Esophagus squamous epithelium (tissue), 5 donors: Measurements from ENCODE around the gene RNU6-9. TPM values are rescaled to one million over a fixed set of nuclear protein-coding genes. Genes with fewer than 3 reads are reported as not detected.

Experiments
- DNase-seq: peaks from one replicate; lab custom pipeline; 2025; lab: John Stamatoyannopoulos, UW
- H3K27ac ChIP-seq, 4 donors: fragments of 200-600 bp; sonication (generic); one replicate each; pipeline ENCODE4 v1.5.1; 2016 to 2019; ENCODE audit warnings: mild to moderate bottlenecking in 1 of 4
- H3K27me3 ChIP-seq, 4 donors: fragments of 200-600 bp; sonication (generic); 1 replicate in 3 of 4; 2 replicates in 1 of 4; pipeline versions ENCODE4 v1.5.1 to v1.6.0; 2017 to 2021; ENCODE audit warnings: antibody characterized with exemption in 1 of 4
- H3K36me3 ChIP-seq, 3 donors: fragments of 200-600 bp; sonication (generic); one replicate each; pipeline ENCODE4 v1.5.1; 2016 to 2019
- H3K4me1 ChIP-seq, 3 donors: fragments of 200-600 bp; sonication (generic); one replicate each; pipeline ENCODE4 v1.5.1; 2017 to 2019
- H3K4me3 ChIP-seq, 4 donors: fragments of 200-600 bp; sonication (generic); 1 replicate in 3 of 4; 2 replicates in 1 of 4; pipeline ENCODE4 v1.5.1; 2016 to 2019; ENCODE audit warnings: mild to moderate bottlenecking in 2 of 4, moderate library complexity in 1 of 4
- H3K9me3 ChIP-seq, 3 donors: fragments of 200-600 bp; sonication (generic); one replicate each; pipeline ENCODE4 v1.5.1; 2016 to 2019
- POLR2A ChIP-seq, 4 donors: fragments of 450-650 bp; IDR thresholded peaks; one replicate each; pipeline ENCODE4 v1.6.1; 2017; ENCODE audit warnings: antibody characterized with exemption in 4 of 4, mild to moderate bottlenecking in 4 of 4, moderate library complexity in 3 of 4
- WGBS, 2 donors: methylation state at CpG; one replicate each; pipeline ENCODE4 v1.1.5; 2018; 5-methylcytosine and 5-hydroxymethylcytosine counted together
- intact Hi-C: fragments of 100-400 bp; cut with DNase I; formaldehyde crosslinking; loops from one replicate; pipeline ENCODE4 v1.15.0; 2022
- total RNA-seq, 4 donors: library from RNA; depleted of rRNA; stranded (reverse); fragments of >200 nt; gene quantifications; one replicate each; pipeline ENCODE4 v1.1.0, GENCODE V29; 2016
- TF ChIP-seq, protein P1 (sequence below), 6 experiments: fragments of 450-650 bp in 4 of 6; fragments of 200-600 bp in 2 of 6; sonication (generic) in 2 of 6; IDR thresholded peaks; one replicate each; pipeline ENCODE4 v1.5.1; 2016 to 2019; ENCODE audit warnings: antibody characterized with exemption in 6 of 6, mild to moderate bottlenecking in 4 of 6, moderate library complexity in 4 of 6
- donor health status: DM: yes; HTN: yes; CAD: no.

RNU6-9 gene
- total RNA-seq, 4 donors from 2014 or later: not detected

DNA sequence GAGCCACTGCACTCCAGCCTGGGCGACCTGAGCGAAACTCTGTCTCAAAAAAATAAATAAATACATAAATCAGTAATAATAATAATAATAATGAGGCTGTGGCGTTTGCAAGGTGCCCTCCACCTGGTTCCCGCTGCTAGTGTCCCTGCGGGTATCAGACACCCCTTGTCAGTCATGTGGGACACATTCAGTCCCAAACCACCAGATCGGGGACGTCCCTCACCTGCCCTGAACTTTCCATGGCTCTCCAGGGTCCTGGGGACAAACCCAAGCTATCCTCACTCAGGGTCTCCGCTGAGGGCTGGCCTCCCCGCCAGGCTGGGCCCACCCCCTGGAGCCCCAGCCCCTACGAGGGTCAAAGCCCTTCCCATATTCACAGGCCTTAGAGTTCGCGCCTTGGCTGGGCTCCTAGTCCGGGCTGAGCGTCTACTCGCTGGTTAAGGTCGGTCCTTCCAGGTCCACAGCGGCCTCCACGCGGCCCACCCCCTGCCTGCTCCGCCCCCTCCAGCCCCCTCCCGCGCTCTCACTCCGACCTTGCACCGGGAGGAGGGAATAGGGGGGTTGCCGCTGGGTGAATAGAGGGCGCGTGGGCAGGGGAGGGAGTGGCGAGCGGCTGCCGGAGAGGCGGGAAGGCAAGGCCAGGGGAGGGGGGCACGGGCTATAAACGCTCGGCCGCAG, 23.5 kb downstream of the RNU6-9 start:
- Histone ChIP-seq H3K27ac (no peak overlapping the region), H3K9me3 (no peaks in the 10 kb centered on the region), H3K27me3 (peaks cover 14 to 58% (median 30%) of the 10 kb centered on the region in 4 donors), H3K4me3 (peak overlapping the region in 3 of 4 donors; percentile 5 to 63 (median 40)), H3K4me1 (peaks cover 38 to 68% (median 48%) of the 10 kb centered on the region in 3 donors), H3K36me3 (no peaks in the 10 kb centered on the region)
- no peak for DNase-seq
- no peak for TF ChIP-seq POLR2A (IDR thresholded peaks at IDR 0.05)
- TF ChIP-seq, protein P1, sequence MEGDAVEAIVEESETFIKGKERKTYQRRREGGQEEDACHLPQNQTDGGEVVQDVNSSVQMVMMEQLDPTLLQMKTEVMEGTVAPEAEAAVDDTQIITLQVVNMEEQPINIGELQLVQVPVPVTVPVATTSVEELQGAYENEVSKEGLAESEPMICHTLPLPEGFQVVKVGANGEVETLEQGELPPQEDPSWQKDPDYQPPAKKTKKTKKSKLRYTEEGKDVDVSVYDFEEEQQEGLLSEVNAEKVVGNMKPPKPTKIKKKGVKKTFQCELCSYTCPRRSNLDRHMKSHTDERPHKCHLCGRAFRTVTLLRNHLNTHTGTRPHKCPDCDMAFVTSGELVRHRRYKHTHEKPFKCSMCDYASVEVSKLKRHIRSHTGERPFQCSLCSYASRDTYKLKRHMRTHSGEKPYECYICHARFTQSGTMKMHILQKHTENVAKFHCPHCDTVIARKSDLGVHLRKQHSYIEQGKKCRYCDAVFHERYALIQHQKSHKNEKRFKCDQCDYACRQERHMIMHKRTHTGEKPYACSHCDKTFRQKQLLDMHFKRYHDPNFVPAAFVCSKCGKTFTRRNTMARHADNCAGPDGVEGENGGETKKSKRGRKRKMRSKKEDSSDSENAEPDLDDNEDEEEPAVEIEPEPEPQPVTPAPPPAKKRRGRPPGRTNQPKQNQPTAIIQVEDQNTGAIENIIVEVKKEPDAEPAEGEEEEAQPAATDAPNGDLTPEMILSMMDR (IDR thresholded peaks at IDR 0.05): no peak
- intact Hi-C loops: no loop called here
- 43 to 65% methylated on average over 7 to 14 of the region's 35 CpGs for WGBS, 2 donors

DNA sequence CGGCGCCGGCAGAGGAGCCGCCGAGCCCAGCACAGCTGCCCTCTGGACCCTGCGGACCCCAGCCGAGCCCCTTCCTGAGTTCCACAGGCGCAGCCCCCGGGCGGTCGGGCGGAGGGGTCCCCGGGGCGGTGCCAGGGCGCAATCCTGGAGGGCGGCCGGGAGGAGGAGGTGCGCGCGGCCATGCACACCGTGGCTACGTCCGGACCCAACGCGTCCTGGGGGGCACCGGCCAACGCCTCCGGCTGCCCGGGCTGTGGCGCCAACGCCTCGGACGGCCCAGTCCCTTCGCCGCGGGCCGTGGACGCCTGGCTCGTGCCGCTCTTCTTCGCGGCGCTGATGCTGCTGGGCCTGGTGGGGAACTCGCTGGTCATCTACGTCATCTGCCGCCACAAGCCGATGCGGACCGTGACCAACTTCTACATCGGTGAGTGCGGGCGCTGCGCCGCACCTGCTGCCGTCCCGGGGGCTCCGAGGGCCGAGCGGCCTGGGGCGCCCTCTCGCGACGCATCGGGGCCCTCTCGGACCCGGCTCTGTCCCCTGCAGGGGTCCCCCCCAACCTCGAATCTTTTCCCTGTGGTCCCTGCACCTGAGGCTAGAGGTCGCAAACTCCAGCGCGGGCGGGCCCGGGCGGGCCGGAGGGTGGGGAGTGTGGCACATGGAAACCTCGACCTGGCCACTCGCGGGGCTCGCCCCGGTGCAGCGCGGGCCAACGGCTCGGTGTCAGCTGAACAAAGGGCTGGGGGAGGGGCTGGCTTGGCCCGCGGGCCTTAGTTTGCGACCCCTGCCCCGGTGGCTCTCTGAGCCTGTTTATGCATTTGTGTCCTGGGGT, 24.3 kb downstream of the RNU6-9 start, which contains the start of gene KISS1R:
KISS1R (plus strand) TSS at position 11 of the 829 bp plus-strand sequence; CDS start at position 181, 170 bp downstream.
- Histone ChIP-seq H3K4me3 (peak within 1 kb of the TSS; percentile 1 to 63 (median 22)), H3K27ac (no peak within 1 kb of the TSS), H3K4me1 (peaks cover 38 to 64% (median 48%) of the 10 kb centered on the region in 3 donors), H3K36me3 (no peaks in the 10 kb centered on the region), H3K27me3 (peaks cover 14 to 58% (median 30%) of the 10 kb centered on the region in 4 donors), H3K9me3 (no peaks in the 10 kb centered on the region)
- DNase-seq: no peak
- 2% methylated on average over 7 of the region's 87 CpGs; no CpG with 5 or more reads in 1 of the 2 donors for WGBS, 2 donors
- intact Hi-C loops: no loop called here
- TF ChIP-seq, protein P1 (IDR thresholded peaks at IDR 0.05): peak in 5 of 6 experiments; percentile 35 to 65 (median 57)
- TF ChIP-seq POLR2A (IDR thresholded peaks at IDR 0.05): no peak

DNA sequence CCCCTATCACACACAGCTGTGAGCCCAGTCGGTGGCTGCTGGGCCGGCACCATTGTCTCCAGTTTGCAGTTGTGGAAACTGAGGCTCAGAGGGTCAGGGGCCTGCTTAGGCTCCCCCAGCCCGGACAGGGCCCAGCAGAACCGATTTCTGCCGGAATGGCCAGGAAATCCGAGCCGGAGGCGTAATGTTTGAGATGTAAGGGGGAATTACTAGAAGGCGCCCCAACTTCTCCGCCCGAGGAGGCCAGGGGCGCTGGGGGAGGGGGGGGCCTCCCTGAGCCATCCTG, 24.8 kb downstream of the RNU6-9 start:
- intact Hi-C loops: no loop called here
- no peaks in the 10 kb centered on the region for H3K9me3 ChIP-seq
- 0% methylated on average over 2 of the region's 12 CpGs; no CpG with 5 or more reads in 1 of the 2 donors for WGBS, 2 donors
- TF ChIP-seq, protein P1 (IDR thresholded peaks at IDR 0.05): no peak
- no peak for TF ChIP-seq POLR2A (IDR thresholded peaks at IDR 0.05)
- no peak overlapping the region for H3K27ac ChIP-seq
- H3K4me1 ChIP-seq: peaks cover 38 to 63% (median 48%) of the 10 kb centered on the region in 3 donors
- peak overlapping the region in 2 of 4 donors; percentile 40 to 63 for H3K4me3 ChIP-seq
- no peaks in the 10 kb centered on the region for H3K36me3 ChIP-seq
- peaks cover 14 to 58% (median 30%) of the 10 kb centered on the region in 4 donors for H3K27me3 ChIP-seq
- DNase-seq: no peak

DNA sequence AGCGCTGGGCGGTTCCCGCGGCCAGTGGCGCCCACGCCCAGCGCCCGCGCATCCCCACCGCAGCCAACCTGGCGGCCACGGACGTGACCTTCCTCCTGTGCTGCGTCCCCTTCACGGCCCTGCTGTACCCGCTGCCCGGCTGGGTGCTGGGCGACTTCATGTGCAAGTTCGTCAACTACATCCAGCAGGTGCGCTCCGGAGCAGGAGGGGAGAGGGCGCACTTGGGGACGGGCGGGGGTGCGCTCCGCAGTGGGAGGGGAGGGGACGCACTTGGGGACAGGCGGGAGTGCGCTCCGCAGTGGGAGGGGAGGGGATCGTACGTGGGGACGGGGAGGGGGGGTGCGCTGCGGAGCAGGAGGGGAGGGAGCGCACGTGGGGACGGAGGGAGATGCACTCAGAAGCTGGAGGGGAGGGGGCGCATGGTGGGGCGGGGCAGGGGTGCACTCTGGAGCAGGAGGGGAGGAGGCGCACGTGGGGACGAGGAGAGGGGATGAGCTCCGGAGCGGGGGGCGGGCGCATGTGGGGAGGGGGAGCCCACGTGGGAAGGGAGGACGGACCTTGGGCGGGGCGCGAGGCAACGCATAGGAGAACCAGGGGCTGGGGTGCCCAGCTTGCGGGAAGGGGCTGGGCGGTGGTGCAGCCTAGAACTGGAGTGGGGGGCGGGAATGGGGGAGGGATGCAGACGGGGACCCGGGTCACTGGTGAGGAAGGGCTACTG, 25.4 kb downstream of the RNU6-9 start:
- peaks cover 36 to 64% (median 44%) of the 10 kb centered on the region in 3 donors for H3K4me1 ChIP-seq
- H3K9me3 ChIP-seq: no peaks in the 10 kb centered on the region
- H3K27me3 ChIP-seq: peaks cover 14 to 58% (median 30%) of the 10 kb centered on the region in 4 donors
- no peak for DNase-seq
- intact Hi-C loops: no loop called here
- TF ChIP-seq, protein P1 (IDR thresholded peaks at IDR 0.05): no peak
- no peak for TF ChIP-seq POLR2A (IDR thresholded peaks at IDR 0.05)
- no peaks in the 10 kb centered on the region for H3K36me3 ChIP-seq
- WGBS, 2 donors: 3 to 7% methylated on average over 6 to 10 of the region's 58 CpGs
- no peak overlapping the region for H3K27ac ChIP-seq
- peak overlapping the region in 1 of 4 donors; percentile 63 for H3K4me3 ChIP-seq
